ENCODE data around the gene TMEM141.
"Not testable (repeated sequence)": the region's sequence is repeated elsewhere in the genome, so short reads cannot be mapped to it uniquely, and the experiment has no call there.

TMEM141 gene

DNA sequence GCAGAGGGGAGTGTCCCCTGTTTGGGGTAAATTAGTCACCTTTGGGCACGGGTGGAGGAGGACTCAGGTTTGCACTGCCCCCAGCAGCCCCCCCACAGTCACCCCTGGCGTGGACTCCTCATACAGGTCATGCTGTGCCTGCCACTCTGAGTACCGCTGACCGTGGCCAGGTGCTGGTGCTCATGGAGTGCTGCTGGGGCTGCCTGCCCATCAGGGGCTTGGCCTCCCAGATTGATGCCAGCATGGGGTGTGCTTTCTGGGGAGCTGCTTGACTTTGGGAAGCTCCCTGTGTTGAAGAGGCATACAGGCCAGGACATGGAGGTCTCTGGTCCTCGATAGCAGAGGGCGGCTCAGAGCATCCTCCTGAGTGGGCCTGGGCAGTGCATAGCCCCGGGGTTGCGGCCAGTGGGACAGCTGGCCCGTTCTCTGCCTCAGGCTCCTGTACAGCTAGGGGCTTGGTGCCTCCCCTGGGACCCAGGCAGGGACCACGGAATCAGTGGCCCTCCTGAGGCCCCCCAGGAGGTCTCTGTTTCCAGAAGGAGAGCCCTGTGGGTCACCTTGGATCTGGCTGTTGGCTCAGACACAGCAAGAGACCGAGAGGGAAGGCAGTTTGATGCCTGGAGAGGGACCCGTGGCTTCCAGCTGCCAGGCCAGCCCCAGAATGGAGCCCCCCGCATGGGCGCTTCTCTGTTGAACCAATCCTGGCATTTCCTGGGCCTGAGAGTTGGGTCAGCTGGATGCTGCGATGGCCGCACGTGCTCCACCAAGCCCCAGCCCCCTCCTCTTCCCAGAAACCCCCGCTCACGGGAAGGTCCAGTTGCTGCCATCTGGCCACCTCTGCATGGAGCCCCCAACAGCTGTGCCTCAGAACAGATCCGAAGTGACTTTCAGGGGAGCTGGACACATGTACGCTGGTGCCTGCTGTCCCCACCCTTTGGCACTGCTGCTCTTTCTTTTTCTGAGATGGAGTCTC, 45.1 kb downstream of the TMEM141 start:
- no peak overlapping the region for H3K4me3 ChIP-seq (ENCODE audit: low read length)
- TF ChIP-seq, protein P1, sequence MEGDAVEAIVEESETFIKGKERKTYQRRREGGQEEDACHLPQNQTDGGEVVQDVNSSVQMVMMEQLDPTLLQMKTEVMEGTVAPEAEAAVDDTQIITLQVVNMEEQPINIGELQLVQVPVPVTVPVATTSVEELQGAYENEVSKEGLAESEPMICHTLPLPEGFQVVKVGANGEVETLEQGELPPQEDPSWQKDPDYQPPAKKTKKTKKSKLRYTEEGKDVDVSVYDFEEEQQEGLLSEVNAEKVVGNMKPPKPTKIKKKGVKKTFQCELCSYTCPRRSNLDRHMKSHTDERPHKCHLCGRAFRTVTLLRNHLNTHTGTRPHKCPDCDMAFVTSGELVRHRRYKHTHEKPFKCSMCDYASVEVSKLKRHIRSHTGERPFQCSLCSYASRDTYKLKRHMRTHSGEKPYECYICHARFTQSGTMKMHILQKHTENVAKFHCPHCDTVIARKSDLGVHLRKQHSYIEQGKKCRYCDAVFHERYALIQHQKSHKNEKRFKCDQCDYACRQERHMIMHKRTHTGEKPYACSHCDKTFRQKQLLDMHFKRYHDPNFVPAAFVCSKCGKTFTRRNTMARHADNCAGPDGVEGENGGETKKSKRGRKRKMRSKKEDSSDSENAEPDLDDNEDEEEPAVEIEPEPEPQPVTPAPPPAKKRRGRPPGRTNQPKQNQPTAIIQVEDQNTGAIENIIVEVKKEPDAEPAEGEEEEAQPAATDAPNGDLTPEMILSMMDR (conservative IDR thresholded peaks at IDR 0.05; ENCODE audit: low read length), result no peak
- DNase-seq (ENCODE audit: low read depth), result no peak

DNA sequence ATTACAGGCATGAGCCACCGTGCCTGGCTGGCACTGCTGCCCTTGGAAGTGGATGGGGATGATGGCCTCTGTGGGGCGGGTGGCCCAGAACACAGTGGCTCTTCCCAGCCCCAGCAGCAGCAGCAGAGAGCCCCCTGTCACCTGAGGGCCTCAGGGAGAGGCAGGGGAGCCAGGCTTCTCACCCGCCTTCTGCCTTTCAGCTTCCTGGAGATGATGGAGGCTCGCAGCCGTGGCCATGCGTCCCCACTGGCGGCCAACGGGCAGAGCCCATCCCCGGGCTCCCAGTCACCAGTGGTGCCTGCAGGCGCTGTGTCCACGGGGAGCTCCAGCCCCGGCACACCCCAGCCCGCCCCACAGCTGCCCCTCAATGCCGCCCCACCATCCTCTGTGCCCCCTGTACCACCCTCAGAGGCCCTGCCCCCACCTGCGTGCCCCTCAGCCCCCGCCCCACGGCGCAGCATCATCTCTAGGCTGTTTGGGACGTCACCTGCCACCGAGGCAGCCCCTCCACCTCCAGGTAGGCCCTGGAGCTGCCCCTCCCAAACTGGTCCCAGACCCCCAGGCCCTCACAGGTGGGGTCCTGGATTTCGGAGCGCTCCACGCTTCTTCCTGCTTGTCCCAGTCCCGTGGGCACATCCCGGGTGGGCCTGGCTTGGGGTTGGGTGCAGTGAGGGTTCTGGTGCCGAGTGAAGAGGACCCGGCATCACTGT, 46.2 kb downstream of the TMEM141 start:
- H3K4me3 ChIP-seq (ENCODE audit: low read length), result no peak overlapping the region
- DNase-seq (ENCODE audit: low read depth), result no peak
- TF ChIP-seq, protein P1 (conservative IDR thresholded peaks at IDR 0.05; ENCODE audit: low read length), result no peak

DNA sequence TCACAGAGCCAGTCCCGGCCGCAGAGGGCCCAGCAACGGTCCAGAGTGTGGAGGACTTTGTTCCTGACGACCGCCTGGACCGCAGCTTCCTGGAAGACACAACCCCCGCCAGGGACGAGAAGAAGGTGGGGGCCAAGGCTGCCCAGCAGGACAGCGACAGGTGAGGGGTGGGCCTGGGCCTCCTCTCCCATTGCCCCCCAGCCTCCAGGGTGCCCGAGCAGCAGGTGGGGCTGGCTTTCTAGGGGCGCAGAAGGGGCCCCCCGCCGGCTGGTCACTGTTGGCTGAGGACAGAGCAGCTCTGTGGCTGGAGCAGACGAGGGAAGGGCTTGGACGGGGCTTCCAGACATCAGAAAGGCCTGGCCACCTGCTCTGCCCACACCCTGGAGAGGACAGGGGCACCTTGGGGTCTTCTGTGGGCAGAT, 46.7 kb downstream of the TMEM141 start:
- not testable (repeated sequence) for H3K4me3 ChIP-seq (ENCODE audit: low read length); DNase-seq (ENCODE audit: low read depth)

DNA sequence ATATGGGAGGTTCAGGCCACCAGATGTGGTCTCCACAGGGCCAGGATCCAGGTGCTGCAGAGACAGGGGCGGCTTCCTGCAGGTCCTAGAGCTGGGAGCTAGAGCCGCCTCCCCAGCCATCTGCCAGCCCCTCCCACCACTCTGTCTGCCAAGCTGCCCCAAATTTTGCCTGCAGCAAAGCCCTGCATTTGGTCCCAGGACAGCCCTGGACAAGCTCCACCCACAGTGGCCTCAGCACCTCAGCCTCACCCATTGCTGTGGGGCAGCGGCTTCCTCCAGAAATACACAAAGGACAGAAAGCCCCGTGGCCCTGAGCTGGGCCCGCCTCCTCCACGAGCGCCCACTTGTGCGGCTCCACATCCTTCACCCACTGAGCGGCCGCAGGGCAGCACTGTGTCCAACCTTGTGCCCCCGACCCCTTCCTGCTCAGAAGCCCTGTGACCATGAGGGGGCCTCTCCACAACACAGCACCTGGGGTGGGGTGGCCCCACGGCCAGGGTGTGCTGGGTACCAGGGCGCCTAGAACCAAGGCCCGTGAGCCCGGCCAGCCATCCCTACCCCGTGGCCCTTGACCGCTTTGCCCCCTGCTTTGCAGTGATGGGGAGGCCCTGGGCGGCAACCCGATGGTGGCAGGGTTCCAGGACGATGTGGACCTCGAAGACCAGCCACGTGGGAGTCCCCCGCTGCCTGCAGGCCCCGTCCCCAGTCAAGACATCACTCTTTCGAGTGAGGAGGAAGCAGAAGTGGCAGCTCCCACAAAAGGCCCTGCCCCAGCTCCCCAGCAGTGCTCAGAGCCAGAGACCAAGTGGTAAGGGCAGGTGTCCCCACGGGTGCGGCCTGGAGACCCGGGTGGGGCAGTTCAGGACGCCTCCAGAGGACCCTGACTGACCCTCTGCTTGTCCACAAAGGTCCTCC, 47.4 kb downstream of the TMEM141 start:
- DNase-seq (ENCODE audit: low read depth), result no peak
- no peak overlapping the region for H3K4me3 ChIP-seq (ENCODE audit: low read length)
- TF ChIP-seq, protein P1 (conservative IDR thresholded peaks at IDR 0.05; ENCODE audit: low read length), result no peak

DNA sequence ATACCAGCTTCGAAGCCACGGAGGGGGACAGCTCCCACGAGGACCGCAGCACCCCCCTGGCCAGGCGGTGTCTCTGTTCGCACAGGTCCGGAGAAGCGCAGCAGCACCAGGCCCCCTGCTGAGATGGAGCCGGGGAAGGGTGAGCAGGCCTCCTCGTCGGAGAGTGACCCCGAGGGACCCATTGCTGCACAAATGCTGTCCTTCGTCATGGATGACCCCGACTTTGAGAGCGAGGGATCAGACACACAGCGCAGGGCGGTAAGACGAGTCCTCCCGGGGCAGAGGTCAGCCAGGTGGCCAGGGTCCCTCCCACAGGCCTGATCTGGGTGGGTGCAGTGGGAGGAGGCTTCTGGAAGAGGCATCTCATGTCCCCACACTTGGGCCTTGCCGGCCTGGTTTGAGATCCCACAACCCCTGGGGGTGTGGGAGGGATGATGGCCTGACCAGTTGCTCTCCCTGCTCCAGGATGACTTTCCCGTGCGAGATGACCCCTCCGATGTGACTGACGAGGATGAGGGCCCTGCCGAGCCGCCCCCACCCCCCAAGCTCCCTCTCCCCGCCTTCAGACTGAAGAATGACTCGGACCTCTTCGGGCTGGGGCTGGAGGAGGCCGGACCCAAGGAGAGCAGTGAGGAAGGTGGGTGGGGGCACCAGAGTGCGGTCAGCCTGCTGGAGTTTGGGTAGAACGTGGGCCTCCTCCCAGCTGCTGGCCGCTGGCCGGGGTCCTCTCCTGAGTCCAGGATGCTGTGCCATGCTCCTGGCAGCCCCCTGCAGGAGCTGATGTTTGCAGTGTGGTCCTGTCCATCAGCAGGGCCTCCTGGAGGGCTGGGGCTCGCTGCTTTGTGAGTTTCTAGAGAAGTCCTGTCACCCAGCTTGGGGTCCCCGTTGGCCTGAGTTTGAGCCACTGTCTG, 48.3 kb downstream of the TMEM141 start:
- TF ChIP-seq, protein P1 (conservative IDR thresholded peaks at IDR 0.05; ENCODE audit: low read length), result no peak
- no peak for DNase-seq (ENCODE audit: low read depth)
- H3K4me3 ChIP-seq (ENCODE audit: low read length), result no peak overlapping the region

DNA sequence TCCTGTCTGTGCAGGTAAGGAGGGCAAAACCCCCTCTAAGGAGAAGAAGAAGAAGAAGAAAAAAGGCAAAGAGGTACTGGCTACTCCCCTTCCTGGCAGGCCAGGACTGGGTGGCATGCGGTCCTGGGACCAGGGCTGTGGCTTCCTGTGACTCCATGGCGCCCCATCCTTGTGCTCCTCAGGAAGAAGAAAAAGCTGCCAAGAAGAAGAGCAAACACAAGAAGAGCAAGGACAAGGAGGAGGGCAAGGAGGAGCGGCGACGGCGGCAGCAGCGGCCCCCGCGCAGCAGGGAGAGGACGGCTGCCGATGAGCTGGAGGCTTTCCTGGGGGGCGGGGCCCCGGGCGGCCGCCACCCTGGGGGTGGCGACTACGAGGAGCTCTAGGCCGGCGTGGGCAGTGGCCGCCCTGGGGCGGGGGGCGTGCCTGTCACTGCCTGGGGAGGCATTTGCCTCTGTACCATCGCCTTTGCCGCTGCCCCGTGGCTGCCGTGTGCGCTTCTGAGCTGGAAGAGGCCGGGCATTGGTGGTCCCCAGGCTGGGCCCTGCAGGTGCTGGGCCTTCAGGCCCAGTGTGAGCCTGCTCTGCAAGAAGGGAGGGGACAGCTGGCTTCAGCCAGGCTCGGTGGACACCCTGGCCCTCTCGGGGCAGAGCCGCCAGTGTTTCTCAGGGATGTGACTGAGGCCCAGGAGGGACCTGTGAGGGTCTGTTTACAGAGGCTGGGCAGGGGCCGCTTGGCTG, 49.2 kb downstream of the TMEM141 start:
- no peak overlapping the region for H3K4me3 ChIP-seq (ENCODE audit: low read length)
- TF ChIP-seq, protein P1 (conservative IDR thresholded peaks at IDR 0.05; ENCODE audit: low read length), result no peak
- no peak for DNase-seq (ENCODE audit: low read depth)

Data from AG10803 (cell line).